ENCODE data around the gene ARF6.
"Not testable (repeated sequence)": the region's sequence is repeated elsewhere in the genome, so short reads cannot be mapped to it uniquely, and the experiment has no call there.

ARF6 gene

GRCh38 chr14:49892636-49893308, at the start of gene ARF6:
Gene ARF6 (plus strand): TSS chr14:49893082. CDS start chr14:49893737, 655 bp downstream.
- peak; percentile 94 to 96 for DNase-seq (ENCODE audit: low read depth in 2 of 2)

GRCh38 chr14:49849213-49849847, 43.6 kb upstream of the ARF6 start:
- no peak for DNase-seq (ENCODE audit: low read depth in 2 of 2)

- DNase-seq (ENCODE audit: low read depth in 2 of 2), result no peak
Observed at GRCh38 chr14:49851813-49852212, 41.1 kb upstream of the ARF6 start.

DNA sequence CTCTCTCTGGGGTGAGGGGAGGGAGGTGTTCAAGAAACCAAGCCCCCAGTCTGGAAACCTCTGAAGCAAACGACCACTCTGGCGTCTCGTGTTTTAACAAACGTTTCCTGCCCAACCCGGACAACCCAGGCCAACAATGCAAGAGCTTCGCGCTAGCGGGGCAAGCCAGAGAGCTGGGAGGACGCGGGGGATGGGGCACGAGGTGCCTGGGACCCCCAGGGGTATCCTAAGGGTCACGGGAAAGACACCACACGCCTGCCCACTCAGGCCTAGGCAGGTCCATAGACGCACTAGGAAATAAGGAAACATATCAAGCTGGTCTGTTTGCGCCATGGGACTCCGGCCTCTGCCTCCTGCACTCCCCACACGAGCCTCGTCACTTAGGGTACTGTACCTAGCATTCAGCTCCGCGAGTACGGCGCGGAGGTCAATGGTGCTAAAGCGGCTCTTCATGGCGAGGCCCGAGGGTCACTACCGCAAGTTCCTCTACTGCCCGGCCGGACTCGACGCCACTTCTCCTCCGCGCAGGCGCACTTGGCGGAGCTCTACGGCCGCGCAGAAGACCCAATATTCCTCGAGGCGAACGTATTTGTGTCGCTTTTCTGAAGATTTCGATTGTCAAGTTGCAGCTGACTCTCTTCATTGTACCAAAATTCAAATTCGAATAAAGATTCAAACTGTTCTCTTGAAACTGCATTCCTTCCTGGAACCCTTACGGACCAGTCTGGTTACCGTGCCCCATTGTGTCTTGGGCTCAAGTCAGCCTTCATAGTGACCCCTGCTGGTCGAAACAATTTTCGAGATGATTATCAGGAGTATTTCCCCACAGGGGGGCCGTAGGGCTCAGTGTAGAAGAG, 40.4 kb upstream of the ARF6 start, which contains the start of gene NEMF:
Gene NEMF, minus strand, starts transcription at position 488 of the 857 bp plus-strand sequence. Its CDS starts 35 bp downstream, at position 453.
- peak; percentile 64 to 66 for DNase-seq (ENCODE audit: low read depth in 2 of 2)

GRCh38 chr14:49853158-49853477, 39.8 kb upstream of the ARF6 start:
- DNase-seq (ENCODE audit: low read depth in 2 of 2), result no peak

GRCh38 chr14:49853572-49854375, 39.1 kb upstream of the ARF6 start:
- peak; percentile 51 to 54 for DNase-seq (ENCODE audit: low read depth in 2 of 2)

GRCh38 chr14:49857427-49858003, 35.4 kb upstream of the ARF6 start:
- no peak for DNase-seq (ENCODE audit: low read depth in 2 of 2)

DNA sequence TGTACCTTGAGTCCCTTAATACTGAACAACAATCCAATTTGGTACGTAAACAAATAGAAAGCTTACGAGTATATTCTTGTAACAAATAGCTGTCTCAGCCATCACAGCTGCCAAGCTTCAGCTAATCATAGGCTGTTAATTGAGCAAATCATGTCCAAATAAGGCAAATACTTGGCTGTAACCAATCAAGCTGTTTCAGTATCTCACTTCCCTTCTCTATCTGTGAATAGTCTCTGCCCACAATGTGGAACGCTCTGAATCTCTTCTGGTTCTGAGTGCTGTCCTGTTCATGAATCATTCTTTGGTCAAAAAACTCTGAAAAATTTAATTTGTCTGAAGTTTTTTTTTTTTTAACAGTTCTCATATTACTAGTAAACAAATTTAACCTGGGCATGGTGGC, 34.5 kb upstream of the ARF6 start:
- DNase-seq (ENCODE audit: low read depth in 2 of 2), result no peak

- no peak for DNase-seq (ENCODE audit: low read depth in 2 of 2)
Observed at GRCh38 chr14:49860988-49861698, 31.7 kb upstream of the ARF6 start.

- peak; percentile 48 to 50 for DNase-seq (ENCODE audit: low read depth in 2 of 2)
Observed at GRCh38 chr14:49861699-49862088, 31.2 kb upstream of the ARF6 start.

DNA sequence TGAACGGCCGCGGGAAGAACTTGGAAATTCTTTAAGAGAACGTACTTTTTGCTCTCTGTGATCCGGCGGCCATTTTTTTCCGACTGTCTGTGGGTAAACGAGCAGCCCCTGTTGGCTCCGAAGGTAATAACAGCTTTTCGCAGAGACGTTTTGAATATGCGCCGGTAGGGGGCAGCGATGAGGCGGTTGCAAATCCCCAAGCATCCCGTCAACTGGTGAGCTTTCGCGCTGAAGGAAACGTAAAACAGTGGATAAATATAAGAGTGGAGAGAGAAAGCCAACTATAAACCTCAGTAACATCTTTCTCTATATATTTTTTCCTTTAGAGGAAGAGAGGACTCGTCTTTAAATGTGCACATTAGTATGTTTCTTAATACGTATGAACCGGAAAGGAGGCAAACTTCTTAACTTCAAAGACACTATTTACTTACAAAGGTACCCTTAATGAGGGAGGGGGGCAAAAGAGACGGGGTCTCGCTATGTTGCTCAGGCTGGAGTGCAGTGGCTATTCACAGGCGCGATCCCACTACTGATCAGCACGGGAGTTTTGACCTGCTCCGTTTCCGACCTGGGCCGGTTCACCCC, 30.7 kb upstream of the ARF6 start:
- DNase-seq (ENCODE audit: low read depth in 2 of 2), result peak; percentile 71 to 75

DNA sequence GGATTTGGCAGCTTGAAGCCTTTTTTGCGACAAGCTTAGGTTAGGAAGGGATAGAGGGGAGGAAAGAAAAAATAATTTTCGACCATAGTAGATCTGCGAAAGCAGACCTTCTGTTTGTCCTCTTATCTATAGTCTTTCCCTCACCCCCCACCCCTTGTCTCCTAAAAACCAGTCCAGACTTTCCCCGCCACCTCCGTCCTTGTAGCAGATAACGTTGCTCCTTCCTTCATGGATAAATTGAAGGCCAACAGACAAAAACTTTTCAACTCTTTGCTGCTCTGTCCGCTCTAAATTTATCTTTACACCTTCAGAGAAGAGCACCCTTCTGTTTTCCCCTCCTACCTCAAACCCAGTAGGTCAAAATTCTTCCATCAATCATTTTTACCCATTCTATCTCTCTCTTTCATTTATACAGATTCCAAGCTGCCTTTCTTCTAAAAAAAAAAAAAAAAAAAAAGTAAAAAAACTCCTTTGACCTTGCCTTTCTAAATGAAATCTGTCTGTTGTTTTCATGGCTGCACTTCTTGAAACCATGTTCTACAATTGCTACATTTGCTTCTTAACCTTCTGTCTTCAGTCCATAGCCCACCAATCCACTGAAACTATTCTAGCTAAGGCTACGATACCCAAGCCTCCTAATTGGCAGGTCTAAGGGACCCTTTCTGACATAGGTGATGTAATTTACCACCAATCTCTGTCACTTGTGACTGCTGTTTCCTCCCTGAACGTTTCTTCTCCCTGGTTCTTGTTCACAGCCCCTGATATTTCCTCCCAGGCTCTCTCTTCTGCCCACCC, 29.2 kb upstream of the ARF6 start:
- no peak for DNase-seq (ENCODE audit: low read depth in 2 of 2)

DNA sequence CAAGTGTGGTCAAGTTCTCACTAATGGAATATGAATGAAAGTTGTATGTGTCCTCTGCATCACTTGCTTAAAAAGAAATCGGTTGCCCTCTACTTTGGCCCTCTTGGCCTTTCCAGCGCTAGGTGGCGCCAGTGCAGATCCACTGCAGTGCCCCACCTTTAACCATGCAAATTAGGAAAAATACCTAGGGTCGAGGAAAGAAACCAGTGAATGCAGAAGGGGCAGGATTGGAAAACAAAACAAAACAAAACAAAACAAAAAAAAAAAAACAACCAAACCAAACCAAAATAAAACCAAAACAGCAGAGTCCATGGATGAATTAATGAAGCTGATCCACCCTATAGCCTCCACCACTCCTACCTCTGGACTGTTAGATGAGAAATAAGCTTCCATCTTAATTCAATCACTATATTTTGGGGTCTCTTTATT, 27.4 kb upstream of the ARF6 start:
- peak; percentile 55 to 64 for DNase-seq (ENCODE audit: low read depth in 2 of 2)

- peak; percentile 94 to 99 for DNase-seq (ENCODE audit: low read depth in 2 of 2)
Observed at GRCh38 chr14:49867831-49868719, 24.8 kb upstream of the ARF6 start.

DNA sequence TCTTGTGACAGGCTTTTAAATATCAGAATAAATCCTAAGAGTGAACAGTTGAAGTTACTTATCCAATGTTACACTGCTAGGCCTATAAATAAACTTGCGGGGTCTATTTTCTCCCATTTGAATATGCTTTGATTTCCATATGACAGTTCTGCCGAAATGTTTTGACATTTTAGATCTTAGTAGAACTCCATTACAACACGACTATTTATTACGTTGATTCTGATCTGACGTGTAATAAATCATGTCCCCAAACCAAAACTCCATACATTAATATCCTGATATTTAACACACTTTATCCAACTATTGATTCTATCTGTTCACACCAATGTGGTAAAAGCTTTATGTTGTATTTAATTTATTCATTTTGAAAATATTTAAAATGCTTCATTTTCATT, 24.2 kb upstream of the ARF6 start:
- no peak for DNase-seq (ENCODE audit: low read depth in 2 of 2)

- DNase-seq (ENCODE audit: low read depth in 2 of 2), result no peak
Observed at GRCh38 chr14:49870908-49871307, 22.0 kb upstream of the ARF6 start.

DNA sequence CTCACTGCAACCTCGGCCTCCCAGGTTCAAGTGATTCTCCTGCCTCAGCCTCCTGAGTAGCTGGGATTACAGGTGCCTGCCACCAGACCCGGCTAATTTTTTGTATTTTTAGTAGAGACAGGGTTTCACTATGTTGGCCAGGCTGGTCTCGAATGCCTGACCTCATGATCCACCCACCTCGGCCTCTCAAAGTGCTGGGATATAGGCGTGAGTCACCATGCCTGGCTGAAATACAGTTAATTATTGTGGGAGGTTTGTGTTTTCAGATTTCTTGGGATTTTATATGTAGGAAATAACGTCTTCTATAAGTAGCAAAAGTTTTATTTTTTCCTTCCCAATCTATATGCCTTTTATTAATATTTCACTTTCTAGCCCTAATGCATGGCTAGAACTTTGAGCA, 19.3 kb upstream of the ARF6 start:
- not testable (repeated sequence) for DNase-seq (ENCODE audit: low read depth in 2 of 2)

- no peak for DNase-seq (ENCODE audit: low read depth in 2 of 2)
Observed at GRCh38 chr14:49875640-49876198, 17.2 kb upstream of the ARF6 start.
